IMR-90 (cell line): Measurements from ENCODE around the gene DBF4B.

ENCODE experiments used
- CEBPB ChIP-seq: IDR thresholded peaks from 2 replicates; pipeline ENCODE4 v1.6.1; 2012; ENCODE audit warnings: low read depth, low read length, improper control_type of control experiment
- CHD1 ChIP-seq: IDR thresholded peaks from 2 replicates; pipeline ENCODE4 v1.6.1; 2012; ENCODE audit warnings: low read depth, low read length, improper control_type of control experiment
- MXI1 ChIP-seq: IDR thresholded peaks from 2 replicates; pipeline ENCODE4 v1.6.1; 2012; ENCODE audit warnings: low read depth, mild to moderate bottlenecking, low read length, moderate library complexity, borderline replicate concordance
- POLR2A ChIP-seq: IDR thresholded peaks from 2 replicates; pipeline ENCODE4 v1.6.1; 2012; ENCODE audit warnings: mild to moderate bottlenecking, low read depth, low read length
- TF ChIP-seq, protein P1 (sequence below): fragments of 150-350 bp; IDR thresholded peaks from 2 replicates; pipeline ENCODE4 v1.6.1; 2016; ENCODE audit warnings: low read depth, mild to moderate bottlenecking, low read length, moderate library complexity, borderline replicate concordance
- TF ChIP-seq, protein P2 (sequence below): conservative IDR thresholded peaks from 2 replicates; pipeline ENCODE4 v1.5.1; 2012; ENCODE audit warnings: mild to moderate bottlenecking, low read depth, low read length, improper control_type of control experiment

DNA sequence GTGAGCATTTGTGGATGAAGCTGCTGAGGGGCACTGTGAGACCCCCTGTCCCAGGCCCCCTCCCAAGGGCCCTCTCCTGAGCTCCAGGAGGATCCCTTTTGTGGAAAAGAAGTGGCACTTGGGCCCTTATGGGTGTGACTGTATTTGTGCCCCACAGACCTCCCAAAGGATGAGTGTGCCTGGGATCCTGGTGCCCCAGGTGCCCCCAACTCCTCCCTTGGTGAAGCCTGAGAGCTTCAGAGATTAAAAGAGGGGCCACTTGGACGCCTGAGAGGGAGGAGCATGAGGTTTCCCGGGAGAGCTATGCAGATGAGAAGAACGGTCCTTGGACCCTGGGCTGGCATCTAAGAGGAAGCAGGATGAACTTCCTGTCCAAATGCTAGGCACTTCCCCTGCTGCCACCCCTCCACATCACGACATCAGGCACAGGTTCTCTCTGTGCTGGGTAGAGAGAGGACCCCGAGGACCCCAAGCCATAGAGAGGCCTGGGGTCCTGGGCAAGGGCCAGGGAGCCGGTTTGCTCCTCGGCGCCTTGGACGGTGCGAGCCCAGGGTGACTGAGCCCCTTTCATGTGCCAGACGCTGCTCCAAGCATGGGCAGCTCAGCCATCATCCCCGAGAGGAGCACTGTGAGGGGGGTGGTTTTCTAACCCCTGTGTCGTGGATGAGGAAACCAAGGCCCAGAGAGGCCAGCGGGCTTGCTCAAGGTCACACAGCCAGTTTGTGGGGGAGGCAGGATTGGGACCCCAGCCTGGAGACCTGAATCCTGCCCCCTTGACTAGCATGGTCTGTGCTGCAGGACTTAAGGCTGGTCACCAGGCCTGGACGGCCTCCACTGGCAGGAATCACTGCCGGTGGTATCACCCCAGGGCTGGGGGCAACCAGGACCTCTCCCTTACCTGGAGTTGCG lies 44.7 kb downstream of the DBF4B start:
- no peak for TF ChIP-seq POLR2A
- TF ChIP-seq, protein P1, sequence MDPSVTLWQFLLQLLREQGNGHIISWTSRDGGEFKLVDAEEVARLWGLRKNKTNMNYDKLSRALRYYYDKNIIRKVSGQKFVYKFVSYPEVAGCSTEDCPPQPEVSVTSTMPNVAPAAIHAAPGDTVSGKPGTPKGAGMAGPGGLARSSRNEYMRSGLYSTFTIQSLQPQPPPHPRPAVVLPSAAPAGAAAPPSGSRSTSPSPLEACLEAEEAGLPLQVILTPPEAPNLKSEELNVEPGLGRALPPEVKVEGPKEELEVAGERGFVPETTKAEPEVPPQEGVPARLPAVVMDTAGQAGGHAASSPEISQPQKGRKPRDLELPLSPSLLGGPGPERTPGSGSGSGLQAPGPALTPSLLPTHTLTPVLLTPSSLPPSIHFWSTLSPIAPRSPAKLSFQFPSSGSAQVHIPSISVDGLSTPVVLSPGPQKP, result no peak
- TF ChIP-seq, protein P2, sequence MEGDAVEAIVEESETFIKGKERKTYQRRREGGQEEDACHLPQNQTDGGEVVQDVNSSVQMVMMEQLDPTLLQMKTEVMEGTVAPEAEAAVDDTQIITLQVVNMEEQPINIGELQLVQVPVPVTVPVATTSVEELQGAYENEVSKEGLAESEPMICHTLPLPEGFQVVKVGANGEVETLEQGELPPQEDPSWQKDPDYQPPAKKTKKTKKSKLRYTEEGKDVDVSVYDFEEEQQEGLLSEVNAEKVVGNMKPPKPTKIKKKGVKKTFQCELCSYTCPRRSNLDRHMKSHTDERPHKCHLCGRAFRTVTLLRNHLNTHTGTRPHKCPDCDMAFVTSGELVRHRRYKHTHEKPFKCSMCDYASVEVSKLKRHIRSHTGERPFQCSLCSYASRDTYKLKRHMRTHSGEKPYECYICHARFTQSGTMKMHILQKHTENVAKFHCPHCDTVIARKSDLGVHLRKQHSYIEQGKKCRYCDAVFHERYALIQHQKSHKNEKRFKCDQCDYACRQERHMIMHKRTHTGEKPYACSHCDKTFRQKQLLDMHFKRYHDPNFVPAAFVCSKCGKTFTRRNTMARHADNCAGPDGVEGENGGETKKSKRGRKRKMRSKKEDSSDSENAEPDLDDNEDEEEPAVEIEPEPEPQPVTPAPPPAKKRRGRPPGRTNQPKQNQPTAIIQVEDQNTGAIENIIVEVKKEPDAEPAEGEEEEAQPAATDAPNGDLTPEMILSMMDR, result no peak
- no peak for TF ChIP-seq MXI1
- TF ChIP-seq CHD1, result no peak
- TF ChIP-seq CEBPB, result no peak
